ENCODE results near the gene FICD.
"Not testable (repeated sequence)": the region's sequence is repeated elsewhere in the genome, so short reads cannot be mapped to it uniquely, and the experiment has no call there.

The FICD gene

GRCh38 chr12:108514973-108515814 is at the start of gene FICD:
Gene FICD, plus strand, starts transcription at chr12:108515277. Its CDS starts 1,696 bp downstream, at chr12:108516973.
- peak; percentile 99 for DNase-seq (ENCODE audit: low read depth)

GRCh38 chr12:108465417-108465816 is 49.7 kb upstream of the FICD start:
- DNase-seq (ENCODE audit: low read depth): no peak

DNA sequence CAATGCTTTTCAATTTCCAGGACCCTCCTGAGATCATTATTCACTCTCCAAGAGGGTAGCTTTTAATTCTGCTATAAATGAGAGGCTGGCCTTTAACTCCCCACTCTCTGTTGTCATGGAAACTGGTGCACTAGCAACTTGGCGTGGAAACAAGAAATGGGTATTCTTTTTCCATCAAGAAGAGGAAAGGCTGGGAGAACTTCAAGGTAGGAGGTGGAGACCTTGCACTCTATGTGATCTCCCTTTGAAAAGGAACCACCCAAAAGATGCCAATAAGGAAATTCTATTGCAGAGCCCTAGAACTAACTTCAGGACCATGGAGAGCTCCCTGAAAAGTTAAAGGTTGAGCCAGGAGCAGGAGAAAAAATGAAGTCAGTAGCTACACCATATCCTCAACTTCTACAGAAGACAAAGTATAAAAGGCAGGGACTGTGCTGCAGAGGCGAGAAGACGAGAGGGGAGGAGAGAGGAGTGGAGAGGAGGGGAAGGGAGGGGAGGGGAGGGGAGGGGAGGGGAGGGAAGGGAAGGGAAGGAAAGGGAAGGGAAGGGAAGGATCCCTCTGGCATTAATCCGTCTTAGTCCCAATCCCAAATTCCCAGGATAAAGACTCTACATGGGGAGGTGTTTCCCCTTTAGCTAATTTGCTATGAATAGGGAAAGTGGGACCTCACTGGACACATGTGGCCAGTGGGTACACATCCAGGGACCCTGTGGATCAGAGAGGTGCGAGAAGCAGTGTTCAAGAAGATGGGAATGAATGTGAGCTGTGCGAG is 46.7 kb upstream of the FICD start:
- DNase-seq (ENCODE audit: low read depth): no peak

GRCh38 chr12:108473400-108474055 is 41.5 kb upstream of the FICD start:
- DNase-seq (ENCODE audit: low read depth): no peak

GRCh38 chr12:108475396-108475795 is 39.7 kb upstream of the FICD start:
- no peak for DNase-seq (ENCODE audit: low read depth)

DNA sequence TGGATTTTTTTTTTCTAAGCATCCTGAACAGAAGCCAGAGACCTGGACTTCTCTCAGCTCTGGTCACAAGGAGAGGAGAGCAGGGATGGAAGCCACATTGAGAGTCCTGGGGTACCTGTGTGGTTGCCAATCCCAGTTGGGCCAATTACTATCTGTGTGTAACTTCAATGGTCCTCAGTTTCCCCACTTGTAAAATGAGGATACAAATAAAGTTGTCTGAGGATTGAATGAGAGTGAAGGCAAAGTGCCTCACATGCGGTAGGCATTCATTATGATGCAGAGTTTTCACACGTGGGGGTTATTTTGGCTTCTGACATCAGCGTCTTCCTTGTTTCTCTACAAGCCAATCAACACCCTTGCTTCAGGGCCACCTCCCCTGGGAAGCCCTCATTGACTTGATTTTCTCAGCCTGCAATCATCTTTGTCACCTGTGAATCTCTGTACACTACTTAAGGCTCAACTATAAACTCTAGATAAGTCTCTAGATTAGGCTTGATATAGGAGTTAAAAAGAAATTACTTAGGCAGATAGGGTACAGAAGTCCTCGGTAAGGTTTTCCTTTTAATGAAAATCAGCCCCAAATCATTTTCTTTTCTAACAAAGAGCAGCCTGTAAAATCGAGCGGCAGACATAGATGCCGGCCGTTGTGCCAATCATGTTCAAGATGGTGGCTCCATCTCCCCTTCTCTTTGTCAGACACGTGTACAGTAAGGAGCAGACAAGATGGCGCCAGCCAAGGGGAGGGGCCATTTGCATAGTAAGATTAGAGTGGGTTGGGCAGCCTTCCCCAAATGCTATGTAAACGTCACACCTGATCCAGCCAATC is 37.8 kb upstream of the FICD start:
- DNase-seq (ENCODE audit: low read depth): no peak

DNA sequence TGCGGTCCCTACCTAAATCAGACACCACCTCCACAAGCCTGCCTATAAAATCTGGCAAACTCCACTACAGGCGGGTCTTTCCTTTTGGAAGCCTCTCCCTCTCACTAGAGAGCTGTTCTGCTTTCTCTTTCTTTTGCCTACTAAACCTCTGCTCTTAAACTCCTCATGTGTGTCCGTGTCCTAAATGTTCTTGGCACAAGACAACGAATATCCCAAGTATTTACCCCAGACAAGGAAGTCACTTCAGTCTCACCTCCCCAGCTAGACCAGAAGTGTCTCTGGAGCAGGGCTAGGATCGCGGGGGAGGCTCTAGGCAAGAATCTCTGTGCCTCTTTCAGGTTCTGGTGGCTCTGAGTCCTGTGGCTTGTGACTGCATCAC is 37.2 kb upstream of the FICD start:
- no peak for DNase-seq (ENCODE audit: low read depth)

DNA sequence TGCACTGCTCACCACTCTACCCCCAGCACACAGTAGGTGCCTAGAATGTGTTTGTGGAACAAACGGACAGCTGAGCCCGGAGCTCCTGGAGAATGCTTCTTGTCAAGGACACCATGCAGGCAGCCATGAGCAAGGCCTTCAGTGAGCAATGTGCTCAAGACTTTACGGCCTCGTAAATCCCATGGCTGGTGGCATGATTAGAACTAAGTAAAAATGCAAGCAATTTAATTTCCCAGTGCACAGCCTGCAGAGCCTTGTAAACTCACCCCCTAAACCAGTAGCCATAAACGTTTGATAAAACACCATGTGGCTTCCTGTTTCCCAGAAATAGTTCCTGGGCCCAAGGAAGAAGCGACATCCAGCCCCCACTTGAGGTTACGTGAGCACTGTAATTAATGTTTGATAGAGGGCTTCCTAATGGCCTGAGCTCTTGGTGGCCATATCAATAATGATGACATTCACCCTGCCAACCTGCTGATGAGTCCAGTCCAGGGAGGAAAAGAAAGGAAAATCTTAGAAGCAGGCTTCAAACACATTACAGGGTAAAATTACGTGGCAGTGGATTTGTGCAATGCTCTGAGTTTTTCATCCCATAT is 36.4 kb upstream of the FICD start:
- no peak for DNase-seq (ENCODE audit: low read depth)

DNA sequence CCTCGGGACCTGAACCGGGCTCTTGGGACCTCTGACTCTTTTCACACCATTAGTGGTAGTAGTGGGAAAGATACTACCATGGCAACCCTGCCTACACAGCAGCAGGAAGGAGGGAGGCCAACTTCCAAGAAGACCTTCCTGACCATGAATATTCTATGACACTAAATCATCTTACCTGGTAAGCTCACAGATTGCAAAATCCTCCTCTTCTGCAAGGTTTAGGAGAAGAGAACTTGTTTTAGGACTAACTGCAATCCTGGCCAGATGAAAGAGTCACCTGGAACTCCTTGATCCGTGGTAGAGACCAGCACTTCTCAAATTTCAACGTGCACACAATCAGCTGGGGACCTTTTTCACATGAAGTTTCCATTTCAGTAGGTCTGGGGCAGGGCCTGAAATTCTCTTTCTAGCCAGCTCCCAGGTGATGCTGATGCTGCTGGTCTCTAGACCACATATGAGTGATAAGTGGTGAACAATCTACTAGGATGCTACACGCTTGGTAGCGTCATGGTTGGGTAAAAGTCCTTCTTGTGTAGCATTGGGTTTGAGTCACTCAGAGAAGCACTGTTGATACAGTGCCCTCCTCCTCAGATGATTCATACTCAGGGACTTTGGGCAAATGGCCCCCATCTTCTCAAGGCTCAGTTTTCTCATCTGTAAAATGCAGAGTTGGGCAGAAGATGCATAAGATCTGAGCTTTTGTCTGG is 35.6 kb upstream of the FICD start:
- no peak for DNase-seq (ENCODE audit: low read depth)

GRCh38 chr12:108482717-108483212 is 32.3 kb upstream of the FICD start:
- no peak for DNase-seq (ENCODE audit: low read depth)

DNA sequence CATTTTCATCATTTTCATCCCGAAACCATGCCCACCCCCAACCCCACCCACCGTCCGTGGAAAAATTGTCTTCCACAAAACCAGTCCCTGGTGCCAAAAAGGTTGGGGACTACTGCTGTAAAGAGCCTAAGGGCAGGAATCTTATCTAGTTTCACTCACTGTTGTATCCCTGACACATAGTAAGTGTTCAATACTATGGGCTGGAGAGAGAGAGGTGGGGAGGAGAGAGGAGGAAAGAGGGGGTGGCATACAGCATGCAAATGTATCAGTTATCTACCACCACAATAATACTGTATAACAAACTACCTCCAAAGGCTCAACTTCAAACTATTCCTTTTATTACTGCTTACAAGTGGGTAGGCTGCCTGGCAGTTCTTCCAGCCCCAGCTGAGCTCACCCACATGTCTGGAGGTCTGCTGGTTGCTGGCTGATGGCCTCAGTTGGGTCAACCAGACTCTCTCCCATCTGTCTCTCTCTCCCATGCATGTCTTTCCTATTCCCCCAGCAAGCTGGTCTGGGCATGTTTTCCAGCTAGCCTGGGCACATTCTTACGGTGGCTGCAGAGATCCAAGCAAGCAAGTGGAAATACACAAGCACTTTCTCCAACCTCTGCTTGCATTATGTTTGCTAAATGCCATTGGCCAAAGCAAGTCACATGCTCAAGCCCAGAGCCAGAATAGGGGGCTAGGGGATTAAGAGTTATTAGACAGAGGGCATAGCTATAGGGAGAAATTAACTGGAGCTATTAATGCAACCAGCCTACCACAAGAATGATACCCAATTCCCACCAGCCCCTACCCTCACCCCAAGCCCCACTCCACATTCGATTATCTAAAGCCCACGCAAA is 31.6 kb upstream of the FICD start:
- DNase-seq (ENCODE audit: low read depth): no peak

GRCh38 chr12:108484431-108484830 is 30.6 kb upstream of the FICD start:
- DNase-seq (ENCODE audit: low read depth): no peak

DNA sequence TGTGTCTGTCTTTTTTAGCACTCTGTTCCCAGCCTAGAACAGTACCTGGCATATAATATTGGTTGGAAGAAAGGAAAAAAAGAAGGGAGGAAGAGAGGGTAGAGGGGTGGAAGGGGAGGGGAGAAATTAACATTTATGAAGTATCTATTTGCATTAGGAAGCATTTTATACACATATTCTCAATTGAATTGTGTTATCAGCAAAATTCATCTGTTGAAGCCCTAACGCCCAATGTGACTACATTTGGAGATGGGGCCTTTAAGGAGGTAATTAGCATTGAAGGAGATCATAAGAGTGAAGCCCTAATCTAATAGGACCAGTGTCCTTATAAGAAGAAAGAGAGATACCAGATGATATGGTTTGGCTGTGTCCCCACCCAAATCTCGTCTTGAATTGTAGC is 30.2 kb upstream of the FICD start:
- no peak for DNase-seq (ENCODE audit: low read depth)

DNA sequence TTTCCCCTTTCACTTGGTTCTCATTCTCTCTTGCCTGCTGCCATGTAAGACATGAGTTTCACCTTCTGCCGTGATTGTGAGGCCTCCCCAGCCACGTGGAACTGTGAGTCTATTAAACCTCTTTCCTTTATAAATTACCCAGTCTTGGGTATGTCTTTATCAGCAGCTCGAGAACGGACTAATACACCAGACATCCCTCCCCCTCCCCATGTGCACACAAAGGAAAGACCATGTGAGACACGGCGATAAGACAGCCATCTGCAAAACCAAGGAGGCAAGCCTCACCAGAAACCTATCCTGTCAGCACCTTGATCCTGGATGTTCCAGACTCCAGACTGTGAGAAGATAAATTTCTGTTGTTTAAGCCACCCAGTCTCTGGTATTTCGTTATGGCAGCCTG is 29.7 kb upstream of the FICD start:
- DNase-seq (ENCODE audit: low read depth): not testable (repeated sequence)

- DNase-seq (ENCODE audit: low read depth): not testable (repeated sequence)
Observed at GRCh38 chr12:108487029-108487428, 28.0 kb upstream of the FICD start.

- DNase-seq (ENCODE audit: low read depth): no peak
Observed at GRCh38 chr12:108491256-108491655, 23.8 kb upstream of the FICD start.

- DNase-seq (ENCODE audit: low read depth): no peak
Observed at GRCh38 chr12:108495054-108495453, 20.0 kb upstream of the FICD start.

- no peak for DNase-seq (ENCODE audit: low read depth)
Observed at GRCh38 chr12:108495823-108496579, 19.1 kb upstream of the FICD start.

GRCh38 chr12:108498136-108498535 is 16.9 kb upstream of the FICD start:
- no peak for DNase-seq (ENCODE audit: low read depth)
